Body of pancreas (tissue), 4 donors: ENCODE measurements around the gene RPLP2.

Experiments
- CTCF ChIP-seq, 7 experiments: fragments of 450-650 bp in 4 of 7; fragments of 200-600 bp in 3 of 7; sonication (generic) in 3 of 7; IDR thresholded peaks; one replicate each; pipeline ENCODE4 v1.5.1; 2016 to 2019; ENCODE audit warnings: antibody characterized with exemption in 7 of 7
- POLR2A ChIP-seq, 3 donors: fragments of 450-650 bp; IDR thresholded peaks; one replicate each; pipeline ENCODE4 v1.6.1; 2016; ENCODE audit warnings: antibody characterized with exemption in 3 of 3, mild to moderate bottlenecking in 2 of 3

- TF ChIP-seq CTCF (IDR thresholded peaks at IDR 0.05) (no peak), POLR2A (IDR thresholded peaks at IDR 0.05) (no peak)
These were observed 7.6 kb upstream of the RPLP2 start for GRCh38 chr11:802018-802617.
